D721Med (cell line): ENCODE results near the gene DCLK2.

Experiments
- DNase-seq: peaks from one replicate; pipeline ENCODE4 v3.0.0; 2011; ENCODE audit warnings: low spot score; ENCODE audit not compliant: insufficient read length
- FAIRE-seq: peaks from 2 replicates; lab custom pipeline; 2011; peaks lifted over from hg19 to GRCh38; lab: Jason Lieb, UNC
- CTCF ChIP-seq: IDR thresholded peaks from 2 replicates; pipeline ENCODE4 v1.5.1; 2012; ENCODE audit warnings: mild to moderate bottlenecking, control low read depth; ENCODE audit not compliant: insufficient read depth; ENCODE audit errors: missing control alignments

The DCLK2 gene

GRCh38 chr4:150247184-150247583 is 168.9 kb downstream of the DCLK2 start:
- no peak for TF ChIP-seq CTCF
- FAIRE-seq (no peak), DNase-seq (no peak)

- FAIRE-seq, result no peak
These were observed 169.9 kb downstream of the DCLK2 start for GRCh38 chr4:150248181-150248580.

GRCh38 chr4:150250293-150250997 is 172.2 kb downstream of the DCLK2 start:
- FAIRE-seq (no peak), DNase-seq (no peak)
- no peak for TF ChIP-seq CTCF

More at GRCh38 chr4:150248181-150248580, 169.9 kb downstream of the DCLK2 start:
- no peak for DNase-seq
- peak; percentile 27 for TF ChIP-seq CTCF

- FAIRE-seq, result no peak
- no peak for TF ChIP-seq CTCF
- DNase-seq, result no peak
These were observed 172.9 kb downstream of the DCLK2 start for GRCh38 chr4:150250998-150251651.

GRCh38 chr4:150251752-150252190 is 173.5 kb downstream of the DCLK2 start:
- no peak for TF ChIP-seq CTCF
- DNase-seq (no peak), FAIRE-seq (no peak)

GRCh38 chr4:150252306-150252705 is 174.1 kb downstream of the DCLK2 start:
- FAIRE-seq (no peak), DNase-seq (no peak)
- no peak for TF ChIP-seq CTCF

GRCh38 chr4:150252741-150253140 is 174.5 kb downstream of the DCLK2 start:
- DNase-seq (no peak), FAIRE-seq (no peak)
- TF ChIP-seq CTCF, result no peak
